ENCODE data around the gene PAPPA2. TPM values are rescaled to one million over a fixed set of nuclear protein-coding genes. Genes with fewer than 3 reads are reported as not detected.
"Not testable (repeated sequence)": the region's sequence is repeated elsewhere in the genome, so short reads cannot be mapped to it uniquely, and the experiment has no call there.

The PAPPA2 gene
- total RNA-seq, 2 experiments from 2014 or later, result 0.03 TPM; not detected in 1

- peaks cover 1% of the 10 kb centered on the region for H3K27me3 Mint-ChIP-seq
- H3K9me3 Mint-ChIP-seq, result no peaks in the 10 kb centered on the region
- no peaks in the 10 kb centered on the region for H3K36me3 Mint-ChIP-seq
- no peak overlapping the region for H3K4me3 Mint-ChIP-seq
- no peak overlapping the region for H3K27ac Mint-ChIP-seq
- POLR2A ChIA-PET, result no interaction called here
- no peaks in the 10 kb centered on the region for H3K4me1 Mint-ChIP-seq
- ATAC-seq (ENCODE audit: low read depth) (no peak), DNase-seq (no peak)
Observed at GRCh38 chr1:176720838-176721237, 257.9 kb downstream of the PAPPA2 start.

- ATAC-seq (ENCODE audit: low read depth) (no peak), DNase-seq (no peak)
- Mint-ChIP-seq H3K36me3 (no peaks in the 10 kb centered on the region), H3K27me3 (no peaks in the 10 kb centered on the region), H3K27ac (no peak overlapping the region), H3K4me3 (no peak overlapping the region), H3K4me1 (no peaks in the 10 kb centered on the region), H3K9me3 (no peaks in the 10 kb centered on the region)
- POLR2A ChIA-PET, result no interaction called here
Observed at GRCh38 chr1:176733661-176734060, 270.7 kb downstream of the PAPPA2 start.

- ATAC-seq (ENCODE audit: low read depth), result no peak
Observed at GRCh38 chr1:176735201-176735600, 272.2 kb downstream of the PAPPA2 start.

GRCh38 chr1:176736015-176736414, 273.0 kb downstream of the PAPPA2 start:
- H3K9me3 Mint-ChIP-seq, result no peaks in the 10 kb centered on the region
- POLR2A ChIA-PET, result no interaction called here
- no peak overlapping the region for H3K27ac Mint-ChIP-seq
- ATAC-seq (ENCODE audit: low read depth) (no peak), DNase-seq (no peak)
- no peaks in the 10 kb centered on the region for H3K36me3 Mint-ChIP-seq
- no peaks in the 10 kb centered on the region for H3K27me3 Mint-ChIP-seq
- H3K4me3 Mint-ChIP-seq, result no peak overlapping the region
- no peaks in the 10 kb centered on the region for H3K4me1 Mint-ChIP-seq

More at GRCh38 chr1:176735201-176735600, 272.2 kb downstream of the PAPPA2 start:
- POLR2A ChIA-PET, result no interaction called here
- H3K27me3 Mint-ChIP-seq, result no peaks in the 10 kb centered on the region
- no peaks in the 10 kb centered on the region for H3K9me3 Mint-ChIP-seq
- H3K4me3 Mint-ChIP-seq, result no peak overlapping the region
- no peak overlapping the region for H3K27ac Mint-ChIP-seq
- no peak for DNase-seq
- no peaks in the 10 kb centered on the region for H3K36me3 Mint-ChIP-seq
- no peaks in the 10 kb centered on the region for H3K4me1 Mint-ChIP-seq

- Mint-ChIP-seq H3K36me3 (no peaks in the 10 kb centered on the region), H3K9me3 (no peaks in the 10 kb centered on the region), H3K4me3 (no peak overlapping the region), H3K4me1 (no peaks in the 10 kb centered on the region), H3K27ac (no peak overlapping the region), H3K27me3 (peaks cover 2% of the 10 kb centered on the region)
- DNase-seq (no peak), ATAC-seq (ENCODE audit: low read depth) (no peak)
- POLR2A ChIA-PET, result no interaction called here
Observed at GRCh38 chr1:176741181-176741580, 278.2 kb downstream of the PAPPA2 start.

- Mint-ChIP-seq H3K4me3 (no peak overlapping the region), H3K36me3 (no peaks in the 10 kb centered on the region), H3K27me3 (peaks cover 2% of the 10 kb centered on the region), H3K27ac (no peak overlapping the region), H3K9me3 (peaks cover 2% of the 10 kb centered on the region), H3K4me1 (no peaks in the 10 kb centered on the region)
- POLR2A ChIA-PET, result no interaction called here
- DNase-seq (no peak), ATAC-seq (ENCODE audit: low read depth) (no peak)
Observed at GRCh38 chr1:176742322-176742721, 279.3 kb downstream of the PAPPA2 start.

- Mint-ChIP-seq H3K9me3 (peaks cover 2% of the 10 kb centered on the region), H3K27me3 (peaks cover 2% of the 10 kb centered on the region), H3K27ac (no peak overlapping the region), H3K36me3 (no peaks in the 10 kb centered on the region), H3K4me1 (no peaks in the 10 kb centered on the region), H3K4me3 (no peak overlapping the region)
- POLR2A ChIA-PET, result no interaction called here
- ATAC-seq (ENCODE audit: low read depth) (no peak), DNase-seq (no peak)
Observed at GRCh38 chr1:176744142-176744541, 281.2 kb downstream of the PAPPA2 start.

GRCh38 chr1:176745945-176746344, 283.0 kb downstream of the PAPPA2 start:
- Mint-ChIP-seq H3K9me3 (peaks cover 2% of the 10 kb centered on the region), H3K4me3 (no peak overlapping the region), H3K36me3 (no peaks in the 10 kb centered on the region), H3K4me1 (no peaks in the 10 kb centered on the region), H3K27me3 (peaks cover 2% of the 10 kb centered on the region), H3K27ac (no peak overlapping the region)
- POLR2A ChIA-PET, result no interaction called here
- no peak for DNase-seq
- ATAC-seq (ENCODE audit: low read depth), result no peak

GRCh38 chr1:176752505-176752904, 289.5 kb downstream of the PAPPA2 start:
- POLR2A ChIA-PET, result no interaction called here
- Mint-ChIP-seq H3K9me3 (no peaks in the 10 kb centered on the region), H3K27ac (no peak overlapping the region), H3K27me3 (no peaks in the 10 kb centered on the region), H3K4me1 (no peaks in the 10 kb centered on the region), H3K36me3 (no peaks in the 10 kb centered on the region), H3K4me3 (no peak overlapping the region)
- DNase-seq (no peak), ATAC-seq (ENCODE audit: low read depth) (no peak)

GRCh38 chr1:176754676-176755075, 291.7 kb downstream of the PAPPA2 start:
- H3K9me3 Mint-ChIP-seq, result no peaks in the 10 kb centered on the region
- ATAC-seq (ENCODE audit: low read depth) (no peak), DNase-seq (no peak)
- POLR2A ChIA-PET, result no interaction called here
- no peak overlapping the region for H3K4me3 Mint-ChIP-seq
- no peaks in the 10 kb centered on the region for H3K4me1 Mint-ChIP-seq
- H3K36me3 Mint-ChIP-seq, result no peaks in the 10 kb centered on the region
- H3K27ac Mint-ChIP-seq, result no peak overlapping the region
- no peaks in the 10 kb centered on the region for H3K27me3 Mint-ChIP-seq

- POLR2A ChIA-PET; H3K27me3 Mint-ChIP-seq; H3K27ac Mint-ChIP-seq; H3K36me3 Mint-ChIP-seq; ATAC-seq (ENCODE audit: low read depth); H3K4me3 Mint-ChIP-seq; H3K9me3 Mint-ChIP-seq; DNase-seq; H3K4me1 Mint-ChIP-seq: not testable (repeated sequence)
Observed at GRCh38 chr1:176756817-176757216, 293.8 kb downstream of the PAPPA2 start.

- DNase-seq (no peak), ATAC-seq (ENCODE audit: low read depth) (no peak)
- Mint-ChIP-seq H3K4me1 (no peaks in the 10 kb centered on the region), H3K27me3 (no peaks in the 10 kb centered on the region), H3K9me3 (peaks cover 3% of the 10 kb centered on the region), H3K4me3 (no peak overlapping the region), H3K36me3 (no peaks in the 10 kb centered on the region), H3K27ac (no peak overlapping the region)
- POLR2A ChIA-PET, result no interaction called here
Observed at GRCh38 chr1:176765608-176766007, 302.6 kb downstream of the PAPPA2 start.

GRCh38 chr1:176766779-176767178, 303.8 kb downstream of the PAPPA2 start:
- no peaks in the 10 kb centered on the region for H3K4me1 Mint-ChIP-seq
- H3K4me3 Mint-ChIP-seq, result no peak overlapping the region
- POLR2A ChIA-PET, result no interaction called here
- H3K36me3 Mint-ChIP-seq, result no peaks in the 10 kb centered on the region
- ATAC-seq (ENCODE audit: low read depth) (no peak), DNase-seq (no peak)
- H3K9me3 Mint-ChIP-seq, result peaks cover 1% of the 10 kb centered on the region
- no peaks in the 10 kb centered on the region for H3K27me3 Mint-ChIP-seq
- H3K27ac Mint-ChIP-seq, result no peak overlapping the region

- no peak overlapping the region for H3K4me3 Mint-ChIP-seq
- POLR2A ChIA-PET, result no interaction called here
- ATAC-seq (ENCODE audit: low read depth) (no peak), DNase-seq (no peak)
- H3K27me3 Mint-ChIP-seq, result no peaks in the 10 kb centered on the region
- H3K27ac Mint-ChIP-seq, result no peak overlapping the region
- H3K36me3 Mint-ChIP-seq, result no peaks in the 10 kb centered on the region
- H3K4me1 Mint-ChIP-seq, result no peaks in the 10 kb centered on the region
- H3K9me3 Mint-ChIP-seq, result peaks cover 1% of the 10 kb centered on the region
Observed at GRCh38 chr1:176767714-176768136, 304.8 kb downstream of the PAPPA2 start.

- POLR2A ChIA-PET, result no interaction called here
- ATAC-seq (ENCODE audit: low read depth) (no peak), DNase-seq (no peak)
- H3K4me1 Mint-ChIP-seq, result no peaks in the 10 kb centered on the region
- H3K36me3 Mint-ChIP-seq, result no peaks in the 10 kb centered on the region
- H3K27ac Mint-ChIP-seq, result no peak overlapping the region
- peaks cover 1% of the 10 kb centered on the region for H3K9me3 Mint-ChIP-seq
- no peaks in the 10 kb centered on the region for H3K27me3 Mint-ChIP-seq
- H3K4me3 Mint-ChIP-seq, result no peak overlapping the region
Observed at GRCh38 chr1:176768532-176768931, 305.6 kb downstream of the PAPPA2 start.

Measured in activated naive CD8-positive, alpha-beta T cell treated with anti-CD3 and anti-CD28 coated beads, Interleukin-2, amount 10 ng/mL, durations not matched to agents 7 days and 5 days (primary cell).